ENCODE data around the gene YIPF1.

- TF ChIP-seq, protein P1, sequence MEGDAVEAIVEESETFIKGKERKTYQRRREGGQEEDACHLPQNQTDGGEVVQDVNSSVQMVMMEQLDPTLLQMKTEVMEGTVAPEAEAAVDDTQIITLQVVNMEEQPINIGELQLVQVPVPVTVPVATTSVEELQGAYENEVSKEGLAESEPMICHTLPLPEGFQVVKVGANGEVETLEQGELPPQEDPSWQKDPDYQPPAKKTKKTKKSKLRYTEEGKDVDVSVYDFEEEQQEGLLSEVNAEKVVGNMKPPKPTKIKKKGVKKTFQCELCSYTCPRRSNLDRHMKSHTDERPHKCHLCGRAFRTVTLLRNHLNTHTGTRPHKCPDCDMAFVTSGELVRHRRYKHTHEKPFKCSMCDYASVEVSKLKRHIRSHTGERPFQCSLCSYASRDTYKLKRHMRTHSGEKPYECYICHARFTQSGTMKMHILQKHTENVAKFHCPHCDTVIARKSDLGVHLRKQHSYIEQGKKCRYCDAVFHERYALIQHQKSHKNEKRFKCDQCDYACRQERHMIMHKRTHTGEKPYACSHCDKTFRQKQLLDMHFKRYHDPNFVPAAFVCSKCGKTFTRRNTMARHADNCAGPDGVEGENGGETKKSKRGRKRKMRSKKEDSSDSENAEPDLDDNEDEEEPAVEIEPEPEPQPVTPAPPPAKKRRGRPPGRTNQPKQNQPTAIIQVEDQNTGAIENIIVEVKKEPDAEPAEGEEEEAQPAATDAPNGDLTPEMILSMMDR (IDR thresholded peaks at IDR 0.05): no peak
- TF ChIP-seq EP300 (IDR thresholded peaks at IDR 0.05; ENCODE audit: borderline replicate concordance in 1 of 2, low read depth in 1 of 2, low read length in 1 of 2) (no peak), TAF1 (IDR thresholded peaks at IDR 0.05; ENCODE audit: borderline replicate concordance, low read depth, low read length) (no peak), RXRA (IDR thresholded peaks at IDR 0.05; ENCODE audit: borderline replicate concordance, low read depth) (no peak), SMC3 (IDR thresholded peaks at IDR 0.05; ENCODE audit: low read depth, low read length) (no peak), YY1 (IDR thresholded peaks at IDR 0.05; ENCODE audit: low read depth) (no peak), NFIC (IDR thresholded peaks at IDR 0.05; ENCODE audit: borderline replicate concordance) (no peak), USF2 (IDR thresholded peaks at IDR 0.05; ENCODE audit: borderline replicate concordance, low read depth, low read length) (no peak), POLR2AphosphoS5 (IDR thresholded peaks at IDR 0.05; ENCODE audit: low read depth, low read length) (no peak)
- TF ChIP-seq, protein P2, sequence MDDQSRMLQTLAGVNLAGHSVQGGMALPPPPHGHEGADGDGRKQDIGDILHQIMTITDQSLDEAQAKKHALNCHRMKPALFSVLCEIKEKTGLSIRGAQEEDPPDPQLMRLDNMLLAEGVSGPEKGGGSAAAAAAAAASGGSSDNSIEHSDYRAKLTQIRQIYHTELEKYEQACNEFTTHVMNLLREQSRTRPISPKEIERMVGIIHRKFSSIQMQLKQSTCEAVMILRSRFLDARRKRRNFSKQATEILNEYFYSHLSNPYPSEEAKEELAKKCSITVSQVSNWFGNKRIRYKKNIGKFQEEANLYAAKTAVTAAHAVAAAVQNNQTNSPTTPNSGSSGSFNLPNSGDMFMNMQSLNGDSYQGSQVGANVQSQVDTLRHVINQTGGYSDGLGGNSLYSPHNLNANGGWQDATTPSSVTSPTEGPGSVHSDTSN (IDR thresholded peaks at IDR 0.05): no peak
Measured at GRCh38 chr1:53906121-53906520, 16.5 kb upstream of the YIPF1 start.
